ENCODE measurements around the gene GABRG3. TPM values are rescaled to one million over a fixed set of nuclear protein-coding genes. Genes with fewer than 3 reads are reported as not detected.
A peak's percentile ranks its signal among the peaks of the same experiment; 100 is the strongest.

GABRG3 gene
- total and polyA plus RNA-seq, 9 of the 15 experiments (the other 6 are each of a cell fraction or from before 2014, with no cell fraction given): 4.0 to 15.1 (median 11.2) TPM

DNA sequence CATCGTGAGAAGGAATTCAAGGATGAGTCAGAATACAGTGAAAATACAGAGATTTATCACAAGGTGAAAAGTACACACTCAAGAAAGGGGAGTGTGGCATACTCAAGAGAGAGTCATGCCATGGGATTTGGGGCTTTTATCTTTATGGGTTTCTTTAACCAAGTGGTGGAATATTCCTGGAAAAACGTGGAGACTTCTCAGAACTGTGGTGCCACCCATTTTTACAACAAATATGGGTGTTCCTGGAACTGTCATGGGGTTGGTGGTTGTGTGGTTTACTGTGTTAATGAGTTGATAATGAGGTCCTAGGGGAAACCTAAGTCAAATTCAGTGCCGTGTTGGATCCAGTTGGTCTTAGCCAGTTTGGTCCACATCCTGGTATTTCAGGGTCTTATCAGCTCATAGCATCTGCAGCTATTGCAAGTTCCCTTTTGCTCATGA lies 497.2 kb downstream of the GABRG3 start (continued):
- TF ChIP-seq, protein P1, sequence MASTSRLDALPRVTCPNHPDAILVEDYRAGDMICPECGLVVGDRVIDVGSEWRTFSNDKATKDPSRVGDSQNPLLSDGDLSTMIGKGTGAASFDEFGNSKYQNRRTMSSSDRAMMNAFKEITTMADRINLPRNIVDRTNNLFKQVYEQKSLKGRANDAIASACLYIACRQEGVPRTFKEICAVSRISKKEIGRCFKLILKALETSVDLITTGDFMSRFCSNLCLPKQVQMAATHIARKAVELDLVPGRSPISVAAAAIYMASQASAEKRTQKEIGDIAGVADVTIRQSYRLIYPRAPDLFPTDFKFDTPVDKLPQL (IDR thresholded peaks at IDR 0.05; ENCODE audit: extremely low read depth, insufficient read length): no peak
- no peak for TF ChIP-seq SREBF1 (IDR thresholded peaks at IDR 0.05; ENCODE audit: borderline replicate concordance, low read depth, low read length)
- no peak for TF ChIP-seq ZNF316 (IDR thresholded peaks at IDR 0.05)
- TF ChIP-seq CBFA2T3 (IDR thresholded peaks at IDR 0.05): peak; percentile 73
- no peak for TF ChIP-seq PRPF4 (IDR thresholded peaks at IDR 0.05; ENCODE audit: insufficient read depth, low read depth, low read length, poor library complexity, severe bottlenecking)
- TF ChIP-seq NCOA1 (IDR thresholded peaks at IDR 0.05; ENCODE audit: low read depth): peak; percentile 40; the same call in 1 of the 2 replicates
- no peak for TF ChIP-seq RHOXF2B (CRISPR knock-in tag; conservative IDR thresholded peaks at IDR 0.05)
- TF ChIP-seq GTF2A2 (tag; IDR thresholded peaks at IDR 0.05): no peak
- TF ChIP-seq ZSCAN29 (IDR thresholded peaks at IDR 0.05): no peak
- TF ChIP-seq SRSF7 (optimal IDR thresholded peaks at IDR 0.05; ENCODE audit: low read depth, low read length): no peak
- TF ChIP-seq NELFE (IDR thresholded peaks at IDR 0.05; ENCODE audit: insufficient read depth, insufficient read length): no peak
- TF ChIP-seq, protein P2, sequence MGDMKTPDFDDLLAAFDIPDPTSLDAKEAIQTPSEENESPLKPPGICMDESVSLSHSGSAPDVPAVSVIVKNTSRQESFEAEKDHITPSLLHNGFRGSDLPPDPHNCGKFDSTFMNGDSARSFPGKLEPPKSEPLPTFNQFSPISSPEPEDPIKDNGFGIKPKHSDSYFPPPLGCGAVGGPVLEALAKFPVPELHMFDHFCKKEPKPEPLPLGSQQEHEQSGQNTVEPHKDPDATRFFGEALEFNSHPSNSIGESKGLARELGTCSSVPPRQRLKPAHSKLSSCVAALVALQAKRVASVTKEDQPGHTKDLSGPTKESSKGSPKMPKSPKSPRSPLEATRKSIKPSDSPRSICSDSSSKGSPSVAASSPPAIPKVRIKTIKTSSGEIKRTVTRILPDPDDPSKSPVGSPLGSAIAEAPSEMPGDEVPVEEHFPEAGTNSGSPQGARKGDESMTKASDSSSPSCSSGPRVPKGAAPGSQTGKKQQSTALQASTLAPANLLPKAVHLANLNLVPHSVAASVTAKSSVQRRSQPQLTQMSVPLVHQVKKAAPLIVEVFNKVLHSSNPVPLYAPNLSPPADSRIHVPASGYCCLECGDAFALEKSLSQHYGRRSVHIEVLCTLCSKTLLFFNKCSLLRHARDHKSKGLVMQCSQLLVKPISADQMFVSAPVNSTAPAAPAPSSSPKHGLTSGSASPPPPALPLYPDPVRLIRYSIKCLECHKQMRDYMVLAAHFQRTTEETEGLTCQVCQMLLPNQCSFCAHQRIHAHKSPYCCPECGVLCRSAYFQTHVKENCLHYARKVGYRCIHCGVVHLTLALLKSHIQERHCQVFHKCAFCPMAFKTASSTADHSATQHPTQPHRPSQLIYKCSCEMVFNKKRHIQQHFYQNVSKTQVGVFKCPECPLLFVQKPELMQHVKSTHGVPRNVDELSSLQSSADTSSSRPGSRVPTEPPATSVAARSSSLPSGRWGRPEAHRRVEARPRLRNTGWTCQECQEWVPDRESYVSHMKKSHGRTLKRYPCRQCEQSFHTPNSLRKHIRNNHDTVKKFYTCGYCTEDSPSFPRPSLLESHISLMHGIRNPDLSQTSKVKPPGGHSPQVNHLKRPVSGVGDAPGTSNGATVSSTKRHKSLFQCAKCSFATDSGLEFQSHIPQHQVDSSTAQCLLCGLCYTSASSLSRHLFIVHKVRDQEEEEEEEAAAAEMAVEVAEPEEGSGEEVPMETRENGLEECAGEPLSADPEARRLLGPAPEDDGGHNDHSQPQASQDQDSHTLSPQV (IDR thresholded peaks at IDR 0.05): no peak
- TF ChIP-seq FOSL1 (tag; conservative IDR thresholded peaks at IDR 0.05): peak; percentile 94
- TF ChIP-seq, protein P3, sequence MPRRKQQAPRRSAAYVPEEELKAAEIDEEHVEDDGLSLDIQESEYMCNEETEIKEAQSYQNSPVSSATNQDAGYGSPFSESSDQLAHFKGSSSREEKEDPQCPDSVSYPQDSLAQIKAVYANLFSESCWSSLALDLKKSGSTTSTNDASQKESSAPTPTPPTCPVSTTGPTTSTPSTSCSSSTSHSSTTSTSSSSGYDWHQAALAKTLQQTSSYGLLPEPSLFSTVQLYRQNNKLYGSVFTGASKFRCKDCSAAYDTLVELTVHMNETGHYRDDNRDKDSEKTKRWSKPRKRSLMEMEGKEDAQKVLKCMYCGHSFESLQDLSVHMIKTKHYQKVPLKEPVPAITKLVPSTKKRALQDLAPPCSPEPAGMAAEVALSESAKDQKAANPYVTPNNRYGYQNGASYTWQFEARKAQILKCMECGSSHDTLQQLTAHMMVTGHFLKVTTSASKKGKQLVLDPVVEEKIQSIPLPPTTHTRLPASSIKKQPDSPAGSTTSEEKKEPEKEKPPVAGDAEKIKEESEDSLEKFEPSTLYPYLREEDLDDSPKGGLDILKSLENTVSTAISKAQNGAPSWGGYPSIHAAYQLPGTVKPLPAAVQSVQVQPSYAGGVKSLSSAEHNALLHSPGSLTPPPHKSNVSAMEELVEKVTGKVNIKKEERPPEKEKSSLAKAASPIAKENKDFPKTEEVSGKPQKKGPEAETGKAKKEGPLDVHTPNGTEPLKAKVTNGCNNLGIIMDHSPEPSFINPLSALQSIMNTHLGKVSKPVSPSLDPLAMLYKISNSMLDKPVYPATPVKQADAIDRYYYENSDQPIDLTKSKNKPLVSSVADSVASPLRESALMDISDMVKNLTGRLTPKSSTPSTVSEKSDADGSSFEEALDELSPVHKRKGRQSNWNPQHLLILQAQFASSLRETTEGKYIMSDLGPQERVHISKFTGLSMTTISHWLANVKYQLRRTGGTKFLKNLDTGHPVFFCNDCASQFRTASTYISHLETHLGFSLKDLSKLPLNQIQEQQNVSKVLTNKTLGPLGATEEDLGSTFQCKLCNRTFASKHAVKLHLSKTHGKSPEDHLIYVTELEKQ (CRISPR knock-in tag; IDR thresholded peaks at IDR 0.05): no peak
- TF ChIP-seq U2AF2 (optimal IDR thresholded peaks at IDR 0.05; ENCODE audit: low read depth, low read length): no peak
- TF ChIP-seq ZFP1 (CRISPR knock-in tag; IDR thresholded peaks at IDR 0.05): no peak
- TF ChIP-seq BHLHE40 (IDR thresholded peaks at IDR 0.05; ENCODE audit: low read length): 0 out of 2 replicates have a peak, but pooled peaks have one; percentile 12
- no peak for TF ChIP-seq TAF9B (IDR thresholded peaks at IDR 0.05; ENCODE audit: partially characterized antibody)
- no peak; the same call in none of the 2 replicates for TF ChIP-seq TCF3 (CRISPR knock-in tag; IDR thresholded peaks at IDR 0.05)
- TF ChIP-seq, protein P4, sequence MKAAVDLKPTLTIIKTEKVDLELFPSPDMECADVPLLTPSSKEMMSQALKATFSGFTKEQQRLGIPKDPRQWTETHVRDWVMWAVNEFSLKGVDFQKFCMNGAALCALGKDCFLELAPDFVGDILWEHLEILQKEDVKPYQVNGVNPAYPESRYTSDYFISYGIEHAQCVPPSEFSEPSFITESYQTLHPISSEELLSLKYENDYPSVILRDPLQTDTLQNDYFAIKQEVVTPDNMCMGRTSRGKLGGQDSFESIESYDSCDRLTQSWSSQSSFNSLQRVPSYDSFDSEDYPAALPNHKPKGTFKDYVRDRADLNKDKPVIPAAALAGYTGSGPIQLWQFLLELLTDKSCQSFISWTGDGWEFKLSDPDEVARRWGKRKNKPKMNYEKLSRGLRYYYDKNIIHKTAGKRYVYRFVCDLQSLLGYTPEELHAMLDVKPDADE (conservative IDR thresholded peaks at IDR 0.05; ENCODE audit: control insufficient read depth, low read depth, low read length): no peak

Measured in K562 (cell line).